H1 (cell line): ENCODE data around the gene SCOC. TPM values are rescaled to one million over a fixed set of nuclear protein-coding genes. Genes with fewer than 3 reads are reported as not detected.

ENCODE experiments used
- CTCF ChIA-PET: fragments of 300-600 bp; sonication (Branson Sonifier 250); formaldehyde crosslinking; loops from one replicate; lab custom pipeline; 2021; ENCODE audit not compliant: partially characterized antibody; lab: Charles Lee
- POLR2A ChIA-PET: fragments of 300-600 bp; sonication (Branson Sonifier 250); formaldehyde crosslinking; loops from one replicate; lab custom pipeline; 2021; ENCODE audit warnings: inconsistent platforms; ENCODE audit not compliant: partially characterized antibody; lab: Charles Lee
- DNase-seq, 2 experiments: peaks; one replicate each; pipeline versions ENCODE4 v3.0.0 to v3.0.0-alpha.2; 2010 to 2022; ENCODE audit warnings: low spot score in 2 of 2, low read depth in 1 of 2, mixed read lengths in 1 of 2
- FAIRE-seq: peaks from 2 replicates; lab custom pipeline; 2011; peaks lifted over from hg19 to GRCh38; lab: Jason Lieb, UNC
- H2AFZ ChIP-seq: 2 replicates; pipeline ENCODE4 v1.8.1; 2012; ENCODE audit warnings: low read length, inconsistent platforms
- H2AK5ac ChIP-seq: 2 replicates; pipeline ENCODE4 v1.6.1; 2013; ENCODE audit warnings: low read depth, low read length
- H2BK120ac ChIP-seq: replicated peaks from 2 replicates; pipeline ENCODE3; 2013; ENCODE audit warnings: low read depth, low read length, inconsistent platforms
- H2BK12ac ChIP-seq: 2 replicates; pipeline ENCODE4 v1.6.1; 2013; ENCODE audit warnings: low read depth, low read length
- H2BK15ac ChIP-seq: 2 replicates; pipeline ENCODE4 v1.6.1; 2013; ENCODE audit warnings: low read length
- H2BK20ac ChIP-seq: 2 replicates; pipeline ENCODE4 v1.6.1; 2013; ENCODE audit warnings: low read length
- H2BK5ac ChIP-seq: 2 replicates; pipeline ENCODE4 v1.6.1; 2013; ENCODE audit warnings: low read depth, low read length
- H3K14ac ChIP-seq: 2 replicates; pipeline ENCODE4 v1.6.1; 2013; ENCODE audit warnings: inconsistent platforms; ENCODE audit not compliant: insufficient read length
- H3K18ac ChIP-seq: 2 replicates; pipeline ENCODE4 v1.6.1; 2013; ENCODE audit warnings: low read length; ENCODE audit errors: extremely low read depth
- H3K23ac ChIP-seq: 2 replicates; pipeline ENCODE4 v1.6.1; 2013; ENCODE audit warnings: inconsistent platforms; ENCODE audit not compliant: insufficient read length
- H3K23me2 ChIP-seq: 2 replicates; pipeline ENCODE4 v1.6.1; 2013; ENCODE audit warnings: low read depth, low read length
- H3K27ac ChIP-seq: 2 replicates; pipeline ENCODE4 v1.6.1; 2011; ENCODE audit warnings: low read depth, low read length, inconsistent platforms
- H3K27me3 ChIP-seq, 4 experiments: replicated peaks in 1 of 4; 1 replicate in 1 of 4; 2 replicates in 3 of 4; pipeline versions ENCODE4 v1.6.1 to v1.8.1; 2011 to 2013; ENCODE audit warnings: low read length in 3 of 4, mild to moderate bottlenecking in 3 of 4, inconsistent platforms in 2 of 4, mixed read lengths in 2 of 4, moderate library complexity in 1 of 4; ENCODE audit not compliant: control insufficient read depth in 3 of 4, insufficient read depth in 3 of 4; ENCODE audit errors: extremely low read depth in 1 of 4
- H3K36me3 ChIP-seq, 4 experiments: 2 replicates each; pipeline versions ENCODE4 v1.6.1 to v1.8.1; 2011 to 2013; ENCODE audit warnings: mild to moderate bottlenecking in 4 of 4, low read length in 3 of 4, moderate library complexity in 2 of 4, control low read depth in 1 of 4, inconsistent platforms in 1 of 4; ENCODE audit not compliant: insufficient read depth in 4 of 4, control insufficient read depth in 2 of 4
- H3K4ac ChIP-seq: replicated peaks from 2 replicates; pipeline ENCODE3; 2013; ENCODE audit warnings: low read length, low read depth, mixed read lengths, inconsistent platforms; ENCODE audit not compliant: insufficient read length
- H3K4me1 ChIP-seq, 4 experiments: replicated peaks in 1 of 4; 1 replicate in 1 of 4; 2 replicates in 3 of 4; pipeline versions ENCODE4 v1.6.1 to v1.8.1; 2011 to 2013; ENCODE audit warnings: low read length in 3 of 4, inconsistent platforms in 2 of 4, mixed read lengths in 1 of 4; ENCODE audit not compliant: insufficient read depth in 4 of 4, control insufficient read depth in 3 of 4
- H3K4me2 ChIP-seq, 2 experiments: 2 replicates each; pipeline versions ENCODE4 v1.6.1 to v1.8.1; 2011 to 2013; ENCODE audit warnings: low read depth in 2 of 2, low read length in 2 of 2, control low read depth in 1 of 2, inconsistent platforms in 1 of 2, mild to moderate bottlenecking in 1 of 2; ENCODE audit not compliant: insufficient read depth in 1 of 2
- H3K4me3 ChIP-seq, 4 experiments: fragments of 200-600, 300-600 bp in 1 of 4; sonication (generic), shearing (Covaris generic), sonication (Bioruptor Twin) in 1 of 4; 2 replicates each; pipeline versions ENCODE4 v1.5.1 to v1.8.1; 2011 to 2016; ENCODE audit warnings: low read length in 4 of 4, low read depth in 3 of 4, control low read depth in 2 of 4, inconsistent platforms in 2 of 4, mild to moderate bottlenecking in 2 of 4, mixed read lengths in 1 of 4, moderate library complexity in 1 of 4; ENCODE audit not compliant: insufficient read depth in 2 of 4; ENCODE audit errors: extremely low read depth in 1 of 4
- H3K56ac ChIP-seq: replicated peaks from 2 replicates; pipeline ENCODE3; 2013; ENCODE audit warnings: low read depth, mild to moderate bottlenecking, mixed read lengths, low read length, inconsistent platforms; ENCODE audit not compliant: insufficient read length
- H3K79me1 ChIP-seq: 2 replicates; pipeline ENCODE4 v1.6.1; 2013; ENCODE audit warnings: low read depth, low read length, control low read depth
- H3K79me2 ChIP-seq, 2 experiments: 2 replicates each; pipeline versions ENCODE4 v1.6.1 to v1.8.1; 2012 to 2013; ENCODE audit warnings: low read length in 2 of 2, mild to moderate bottlenecking in 2 of 2, inconsistent platforms in 1 of 2; ENCODE audit not compliant: insufficient read depth in 2 of 2, control insufficient read depth in 1 of 2
- H3K9ac ChIP-seq, 4 experiments: replicated peaks in 1 of 4; 1 replicate in 1 of 4; 2 replicates in 3 of 4; pipeline versions ENCODE4 v1.6.1 to v1.8.1; 2011 to 2013; ENCODE audit warnings: low read depth in 3 of 4, low read length in 3 of 4, control low read depth in 2 of 4, mild to moderate bottlenecking in 2 of 4, moderate library complexity in 2 of 4, inconsistent platforms in 1 of 4; ENCODE audit errors: extremely low read depth in 1 of 4
- H3K9me3 ChIP-seq, 2 experiments: 2 replicates each; pipeline versions ENCODE4 v1.6.1 to v1.8.1; 2012 to 2013; ENCODE audit warnings: mild to moderate bottlenecking in 2 of 2, moderate library complexity in 2 of 2, control low read depth in 1 of 2, inconsistent platforms in 1 of 2, low read depth in 1 of 2, low read length in 1 of 2, mixed read lengths in 1 of 2; ENCODE audit not compliant: insufficient read depth in 2 of 2
- H4K20me1 ChIP-seq, 2 experiments: replicated peaks in 1 of 2; 2 replicates each; pipeline versions ENCODE3 to v1.8.1; 2011 to 2013; ENCODE audit warnings: inconsistent platforms in 2 of 2, low read length in 2 of 2, mild to moderate bottlenecking in 1 of 2; ENCODE audit not compliant: insufficient read depth in 2 of 2, control insufficient read depth in 1 of 2
- H4K5ac ChIP-seq: 2 replicates; pipeline ENCODE4 v1.6.1; 2013; ENCODE audit warnings: low read length, low read depth, mixed read lengths, inconsistent platforms; ENCODE audit not compliant: insufficient read length
- H4K8ac ChIP-seq: 2 replicates; pipeline ENCODE4 v1.8.0; 2013; ENCODE audit warnings: mild to moderate bottlenecking, moderate library complexity, low read length, inconsistent platforms; ENCODE audit not compliant: insufficient read depth; ENCODE audit errors: extremely low read depth
- H4K91ac ChIP-seq: replicated peaks from 2 replicates; pipeline ENCODE3; 2013; ENCODE audit warnings: low read length, mixed read lengths, inconsistent platforms; ENCODE audit not compliant: insufficient read length
- ASH2L ChIP-seq: fragments of 200-600, 300-600 bp; sonication (generic); IDR thresholded peaks from one replicate; pipeline ENCODE4 v1.7.1; 2017; ENCODE audit warnings: low read length
- CBX5 ChIP-seq: fragments of 300-800, 300-1000 bp; sonication (generic); IDR thresholded peaks from 2 replicates; pipeline ENCODE4 v1.7.1; 2016; ENCODE audit warnings: antibody characterized with exemption, low read length, low read depth
- CHD2 ChIP-seq: IDR thresholded peaks from 2 replicates; pipeline ENCODE4 v1.6.1; 2012; ENCODE audit warnings: low read length, improper control_type of control experiment
- FOSL1 ChIP-seq: IDR thresholded peaks from 2 replicates; pipeline ENCODE4 v1.6.1; 2011; ENCODE audit warnings: mild to moderate bottlenecking, low read depth, low read length, moderate library complexity; ENCODE audit not compliant: insufficient read depth
- RBBP5 ChIP-seq: IDR thresholded peaks from 2 replicates; pipeline ENCODE4 v1.7.1; 2012; ENCODE audit warnings: low read depth, mild to moderate bottlenecking, inconsistent platforms, low read length, moderate library complexity, borderline replicate concordance
- SIN3A ChIP-seq, 2 experiments: IDR thresholded peaks in 1 of 2; conservative IDR thresholded peaks in 1 of 2; 2 replicates each; pipeline ENCODE4 v1.6.1; 2011 to 2012; ENCODE audit warnings: low read length in 2 of 2, improper control_type of control experiment in 1 of 2, low read depth in 1 of 2, mild to moderate bottlenecking in 1 of 2
- TCF12 ChIP-seq: IDR thresholded peaks from 2 replicates; pipeline ENCODE4 v1.6.1; 2011; ENCODE audit warnings: low read depth, mild to moderate bottlenecking, low read length
- WGBS, 2 experiments: shearing (Covaris generic) in 1 of 2; methylation state at CpG; one replicate each; pipeline versions ENCODE4 v1.1.6 to v1.1.7; 2013 to 2015; ENCODE audit warnings: low lambda C conversion rate in 2 of 2, mixed read lengths in 2 of 2, inconsistent platforms in 1 of 2, low coverage in 1 of 2, missing lambda C conversion rate in 1 of 2; ENCODE audit not compliant: insufficient replicate concordance in 2 of 2, insufficient coverage in 1 of 2, insufficient read length in 1 of 2; ENCODE audit errors: extremely low coverage in 1 of 2, missing lambda C conversion rate in 1 of 2; 5-methylcytosine and 5-hydroxymethylcytosine counted together
- polyA plus RNA-seq, 7 experiments: library from polyadenylated mRNA; depleted of rRNA in 3 of 7; stranded (reverse) in 5 of 7; unstranded in 2 of 7; fragments of >200 nt in 5 of 7; fragments of 200-250 nt in 2 of 7; gene quantifications; 1 replicate in 5 of 7; 2 replicates in 1 of 7; 4 replicates in 1 of 7; pipeline versions ENCODE4 v1.2.1 to v1.2.3, GENCODE V29; 2011 to 2013; ENCODE audit warnings: missing spikeins in 2 of 7, mixed read lengths in 2 of 7
- total RNA-seq: library from RNA; stranded (reverse); fragmentation: NEBNext Ultra II Directional; extraction: Animal tissue kit (Norgen Biotek cat#: 25700); gene quantifications from 2 replicates; pipeline ENCODE4 v1.2.1, GENCODE V29; 2021

SCOC gene
- total and polyA plus RNA-seq, 2 of the 8 experiments (the other 6 are each of a cell fraction or from before 2014, with no cell fraction given), result 12.1 to 33.4 TPM

DNA sequence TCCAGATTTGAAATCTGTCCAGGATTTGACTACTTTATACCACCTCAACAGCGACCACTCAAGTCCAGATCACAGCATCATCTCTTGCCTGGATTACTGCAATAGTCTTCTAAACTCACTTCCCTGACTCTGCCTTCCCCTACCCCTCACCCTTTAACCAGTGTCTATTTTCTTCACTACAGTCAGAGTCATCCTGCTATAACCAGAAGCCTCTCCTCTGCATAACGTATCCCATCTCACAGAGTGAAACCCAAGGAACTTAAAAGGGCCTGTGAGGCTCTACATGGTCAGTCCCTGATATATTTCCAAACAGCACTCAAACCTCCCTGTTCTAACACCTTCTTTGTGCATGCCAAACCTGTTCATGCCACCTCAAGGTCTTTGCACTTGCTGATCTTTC is 40.7 kb upstream of the SCOC start:
- H3K79me2 ChIP-seq, result no peaks in the 10 kb centered on the region

More for the DNA sequence above, 40.7 kb upstream of the SCOC start:
- FAIRE-seq, result no peak
- Histone ChIP-seq H3K4me3 (no peak overlapping the region), H3K27me3 (no peaks in the 10 kb centered on the region), H4K91ac (no peak overlapping the region), H2BK5ac (no peak overlapping the region), H3K56ac (no peak overlapping the region), H2BK120ac (no peak overlapping the region), H3K9me3 (no peaks in the 10 kb centered on the region), H4K8ac (no peak overlapping the region), H2AFZ (no peak overlapping the region), H3K36me3 (no peaks in the 10 kb centered on the region), H3K9ac (no peak overlapping the region), H3K79me1 (no peaks in the 10 kb centered on the region), H3K4me1 (no peaks in the 10 kb centered on the region), H2BK15ac (no peak overlapping the region), H3K4me2 (no peak overlapping the region), H4K20me1 (no peaks in the 10 kb centered on the region), H2BK20ac (no peak overlapping the region), H2AK5ac (no peak overlapping the region), H4K5ac (no peak overlapping the region), H3K27ac (no peak overlapping the region), H3K23me2 (no peaks in the 10 kb centered on the region), H3K4ac (no peak overlapping the region), H2BK12ac (no peak overlapping the region), H3K23ac (no peak overlapping the region), H3K18ac (no peak overlapping the region), H3K14ac (no peak overlapping the region)
- TF ChIP-seq RBBP5 (no peak), TCF12 (no peak), SIN3A (conservative IDR thresholded peaks at IDR 0.05 in 1 of 2, IDR thresholded peaks at IDR 0.05 in 1 of 2; ENCODE audit: low read depth in 1 of 2, low read length in 2 of 2) (no peak), FOSL1 (no peak), CHD2 (no peak), ASH2L (no peak), CBX5 (no peak)
- CTCF ChIA-PET, result interaction anchor here (0.7 to 2.8 kb wide), 3 partner anchors 27 to 678 kb away, joined by 3 to 11 read pairs (median 3); no protein-coding TSS in a partner anchor
- POLR2A ChIA-PET, result no interaction called here
- 95% methylated on average over 2 of the region's 2 CpGs; no CpG with 5 or more reads in 1 of the 2 experiments for WGBS, 2 experiments
- DNase-seq, result no peak
